HG02938 (cell line): ENCODE results near the gene TMEM128.
"Not testable (repeated sequence)": the region's sequence is repeated elsewhere in the genome, so short reads cannot be mapped to it uniquely, and the experiment has no call there.

Experiments used
- ATAC-seq: cut with Tn5 transposase; IDR thresholded peaks from one replicate; pipeline ENCODE4 v1.9.1; 2021; ENCODE audit warnings: mild to moderate bottlenecking, moderate library complexity; ENCODE audit not compliant: unreplicated experiment

TMEM128 gene

GRCh38 chr4:4200624-4201023, 47.4 kb downstream of the TMEM128 start:
- ATAC-seq = no peak

- no peak for ATAC-seq
These were observed 52.7 kb downstream of the TMEM128 start for GRCh38 chr4:4195354-4195753.

- ATAC-seq = not testable (repeated sequence)
These were observed 59.5 kb downstream of the TMEM128 start for GRCh38 chr4:4188557-4188956.
